Endothelial cell of umbilical vein (primary cell): ENCODE measurements around the gene RFXANK. TPM values are rescaled to one million over a fixed set of nuclear protein-coding genes. Genes with fewer than 3 reads are reported as not detected.

Experiments
- BruUV-seq: library from RNA; stranded (reverse); fragments of 400-500 nt; replicated peaks from 2 replicates; lab custom pipeline; 2021; lab: Mats Ljungman, UMichigan
- CTCF ChIA-PET: fragments of 300-600, 350-600 bp; sonication (Branson Sonifier 250); formaldehyde crosslinking; loops from one replicate; lab custom pipeline; 2021; ENCODE audit warnings: antibody characterized with exemption, inconsistent platforms; lab: Charles Lee
- POLR2A ChIA-PET: fragments of 300-600, 350-600 bp; sonication (Branson Sonifier 250); formaldehyde crosslinking; loops from one replicate; lab custom pipeline; 2021; ENCODE audit warnings: antibody characterized with exemption, inconsistent platforms; lab: Charles Lee
- DNase-seq: peaks from one replicate; pipeline ENCODE4 v3.0.0-alpha.2; 2011; ENCODE audit warnings: low read depth, low spot score
- FAIRE-seq: peaks from 2 replicates; lab custom pipeline; 2011; peaks lifted over from hg19 to GRCh38; lab: Jason Lieb, UNC
- H2AFZ ChIP-seq: 2 replicates; pipeline ENCODE4 v1.6.0; 2012; ENCODE audit warnings: low read depth, low read length, control low read depth, inconsistent platforms
- H3K27ac ChIP-seq: 2 replicates; pipeline ENCODE4 v1.5.1; 2011; ENCODE audit warnings: low read depth, mild to moderate bottlenecking, control low read depth, low read length, moderate library complexity; ENCODE audit not compliant: insufficient read depth
- H3K27me3 ChIP-seq, 2 experiments: 2 replicates each; pipeline versions ENCODE4 v1.6.0 to v1.6.1; 2011; ENCODE audit warnings: low read length in 2 of 2, mixed read lengths in 1 of 2; ENCODE audit not compliant: control insufficient read depth in 2 of 2, insufficient read depth in 2 of 2
- H3K36me3 ChIP-seq, 2 experiments: 2 replicates in 1 of 2; 3 replicates in 1 of 2; pipeline ENCODE4 v1.5.1; 2011; ENCODE audit warnings: low read length in 2 of 2, mild to moderate bottlenecking in 1 of 2, moderate library complexity in 1 of 2; ENCODE audit not compliant: control insufficient read depth in 2 of 2, insufficient read depth in 2 of 2; ENCODE audit errors: extremely low read depth in 1 of 2
- H3K4me1 ChIP-seq: 3 replicates; pipeline ENCODE4 v1.5.1; 2011; ENCODE audit warnings: mild to moderate bottlenecking, low read length; ENCODE audit not compliant: control insufficient read depth, insufficient read depth; ENCODE audit errors: extremely low read depth
- H3K4me2 ChIP-seq: 2 replicates; pipeline ENCODE4 v1.6.1; 2011; ENCODE audit warnings: low read length, control low read depth, mixed read lengths; ENCODE audit not compliant: insufficient read depth
- H3K4me3 ChIP-seq, 3 experiments: fragments of 200-600 bp in 1 of 3; sonication (generic), shearing (Covaris generic) in 1 of 3; replicated peaks in 1 of 3; 2 replicates each; pipeline ENCODE4 v1.5.1; 2011 to 2016; ENCODE audit warnings: control low read depth in 3 of 3, low read length in 3 of 3, mild to moderate bottlenecking in 2 of 3, inconsistent platforms in 1 of 3, low read depth in 1 of 3, moderate library complexity in 1 of 3; ENCODE audit not compliant: insufficient read depth in 1 of 3
- H3K79me2 ChIP-seq: 2 replicates; pipeline ENCODE4 v1.6.0; 2012; ENCODE audit warnings: low read length, inconsistent platforms; ENCODE audit not compliant: control insufficient read depth, insufficient read depth
- H3K9ac ChIP-seq: replicated peaks from 2 replicates; pipeline ENCODE3; 2011; ENCODE audit warnings: low read length, control low read depth; ENCODE audit not compliant: insufficient read depth; ENCODE audit errors: extremely low read depth
- H3K9me1 ChIP-seq: replicated peaks from 3 replicates; pipeline ENCODE4 v1.6.0; 2011; ENCODE audit warnings: mild to moderate bottlenecking, low read length; ENCODE audit not compliant: control insufficient read depth, insufficient read depth; ENCODE audit errors: extremely low read depth
- H3K9me3 ChIP-seq: replicated peaks from 2 replicates; pipeline ENCODE4 v1.5.1; 2012; ENCODE audit warnings: low read length, inconsistent platforms; ENCODE audit not compliant: control insufficient read depth, insufficient read depth
- H4K20me1 ChIP-seq: replicated peaks from 2 replicates; pipeline ENCODE3; 2011; ENCODE audit warnings: mild to moderate bottlenecking, low read length; ENCODE audit not compliant: control insufficient read depth, insufficient read depth; ENCODE audit errors: extremely low read depth
- CTCF ChIP-seq, 2 donors: IDR thresholded peaks; 1 replicate in 1 of 2; 2 replicates in 1 of 2; pipeline ENCODE4 v1.5.1; 2011; ENCODE audit warnings: low read length in 2 of 2, mild to moderate bottlenecking in 2 of 2, moderate library complexity in 2 of 2, control low read depth in 1 of 2, inconsistent platforms in 1 of 2, low read depth in 1 of 2; ENCODE audit not compliant: insufficient read depth in 1 of 2; ENCODE audit errors: extremely low read depth in 1 of 2
- EZH2 ChIP-seq: IDR thresholded peaks from 2 replicates; pipeline ENCODE4 v1.6.1; 2012; ENCODE audit warnings: borderline replicate concordance, low read depth, mild to moderate bottlenecking, moderate library complexity, low read length, inconsistent platforms; ENCODE audit not compliant: severe bottlenecking
- FOS ChIP-seq: IDR thresholded peaks from 2 replicates; pipeline ENCODE4 v1.6.1; 2011; ENCODE audit warnings: mild to moderate bottlenecking, low read length, moderate library complexity, borderline replicate concordance; ENCODE audit not compliant: insufficient read depth
- GATA2 ChIP-seq: IDR thresholded peaks from 2 replicates; pipeline ENCODE4 v1.7.0; 2011; ENCODE audit warnings: low read depth, mild to moderate bottlenecking, moderate library complexity, mixed read lengths, low read length; ENCODE audit not compliant: insufficient read length, insufficient read depth
- JUN ChIP-seq: IDR thresholded peaks from 2 replicates; pipeline ENCODE4 v1.6.1; 2011; ENCODE audit warnings: borderline replicate concordance, low read depth; ENCODE audit not compliant: insufficient read length, insufficient read depth
- MAX ChIP-seq: IDR thresholded peaks from 2 replicates; pipeline ENCODE4 v1.6.1; 2011; ENCODE audit not compliant: insufficient read depth, insufficient read length
- MYC ChIP-seq: IDR thresholded peaks from one replicate; pipeline ENCODE4 v1.6.1; 2011; ENCODE audit warnings: mild to moderate bottlenecking, low read depth, low read length
- POLR2A ChIP-seq: IDR thresholded peaks from 2 replicates; pipeline ENCODE4 v1.6.1; 2012; ENCODE audit warnings: low read depth, mild to moderate bottlenecking, control low read depth, low read length
- POLR2AphosphoS5 ChIP-seq: IDR thresholded peaks from 2 replicates; pipeline ENCODE4 v1.6.1; 2012; ENCODE audit warnings: low read depth, mild to moderate bottlenecking, control low read depth, low read length, moderate library complexity; ENCODE audit not compliant: insufficient read depth
- dilution Hi-C: fragments of 300-500 bp; cut with MboI; formaldehyde crosslinking; loops from one replicate; pipeline ENCODE4 v1.15.0; 2019; ENCODE audit warnings: low sequenced_read_pairs; ENCODE audit not compliant: extremely low pct_ligation_motif_present
- intact Hi-C: fragments of 100-400 bp; cut with micrococcal nuclease; formaldehyde crosslinking; loops from one replicate; pipeline ENCODE4 v1.10.0; 2022
- polyA plus RNA-seq, 4 experiments: library from polyadenylated mRNA; depleted of rRNA in 3 of 4; stranded (reverse) in 3 of 4; unstranded in 1 of 4; fragments of >200 nt; gene quantifications; 2 replicates each; pipeline versions ENCODE4 v1.2.1 to v1.2.3, GENCODE V29; 2011 to 2012; ENCODE audit warnings: missing spikeins in 1 of 4
- total RNA-seq: library from RNA; stranded (reverse); gene quantifications from 2 replicates; pipeline ENCODE4 v1.2.3, GENCODE V29; 2021

Gene RFXANK
- total and polyA plus RNA-seq, 2 donors (not counting 3 experiments of a cell fraction or from before 2014, with no cell fraction given) = 105 to 124 TPM

- no peak overlapping the region for H3K4me2 ChIP-seq
- no peak overlapping the region for H3K4me3 ChIP-seq
- intact Hi-C loops = no loop called here
- BruUV-seq = no TSS peak
- TF ChIP-seq MYC (no peak), POLR2AphosphoS5 (no peak), EZH2 (no peak), CTCF (IDR thresholded peaks at IDR 0.05; ENCODE audit: extremely low read depth in 1 of 2, insufficient read depth in 1 of 2, low read depth in 1 of 2, low read length in 2 of 2) (no peak), GATA2 (no peak), MAX (no peak), POLR2A (no peak), FOS (no peak), JUN (no peak)
- H3K9me1 ChIP-seq = no peaks in the 10 kb centered on the region
- H3K27ac ChIP-seq = no peak overlapping the region
- no peak for DNase-seq
- H2AFZ ChIP-seq = no peak overlapping the region
- no peak for FAIRE-seq
- ChIA-PET CTCF (interaction anchor here (0.8 to 3.9 kb wide), 5 partner anchors 12 to 193 kb away, joined by 3 to 23 read pairs (median 4); no protein-coding TSS in a partner anchor), POLR2A (interaction anchor here (0.5 kb wide), 1 partner anchor 32 kb away, joined by 3 read pairs; no protein-coding TSS in a partner anchor)
- H3K79me2 ChIP-seq = no peaks in the 10 kb centered on the region
- H4K20me1 ChIP-seq = no peaks in the 10 kb centered on the region
- H3K9me3 ChIP-seq = no peaks in the 10 kb centered on the region
- H3K27me3 ChIP-seq = no peaks in the 10 kb centered on the region
- dilution Hi-C loops = no loop called here
- H3K4me1 ChIP-seq = no peaks in the 10 kb centered on the region
- no peak overlapping the region for H3K9ac ChIP-seq
- no peaks in the 10 kb centered on the region for H3K36me3 ChIP-seq
Observed at GRCh38 chr19:19149435-19149834, 42.6 kb upstream of the RFXANK start.
